Activated T-cell treated with anti-CD3 and anti-CD28 coated beads for 1 hour (primary cell): Measurements from ENCODE around the gene C1QTNF3.
"Not testable (repeated sequence)": the region's sequence is repeated elsewhere in the genome, so short reads cannot be mapped to it uniquely, and the experiment has no call there.

Experiments used
- DNase-seq: peaks from one replicate; pipeline ENCODE4 v3.0.0-alpha.2; 2020; ENCODE audit warnings: low read depth

The C1QTNF3 gene

DNA sequence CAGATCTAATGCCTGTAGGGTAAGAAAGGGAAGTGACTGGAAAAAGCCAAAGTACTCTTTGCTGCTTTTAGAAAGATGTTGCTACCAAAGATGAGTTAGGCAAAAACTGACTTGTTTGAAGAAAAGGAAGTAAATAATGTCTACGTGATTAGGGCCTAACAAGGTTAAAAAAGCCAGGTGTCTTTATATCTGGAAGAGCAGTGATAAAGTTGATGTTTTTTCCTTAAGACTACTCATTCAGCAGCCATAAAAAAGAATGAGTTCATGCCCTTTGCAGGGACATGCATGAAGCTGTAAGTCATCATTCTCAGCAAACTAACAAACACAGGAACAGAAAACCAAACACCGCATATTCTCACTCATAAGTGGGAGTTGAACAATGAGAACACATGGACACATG is 21.7 kb downstream of the C1QTNF3 start:
- no peak for DNase-seq

DNA sequence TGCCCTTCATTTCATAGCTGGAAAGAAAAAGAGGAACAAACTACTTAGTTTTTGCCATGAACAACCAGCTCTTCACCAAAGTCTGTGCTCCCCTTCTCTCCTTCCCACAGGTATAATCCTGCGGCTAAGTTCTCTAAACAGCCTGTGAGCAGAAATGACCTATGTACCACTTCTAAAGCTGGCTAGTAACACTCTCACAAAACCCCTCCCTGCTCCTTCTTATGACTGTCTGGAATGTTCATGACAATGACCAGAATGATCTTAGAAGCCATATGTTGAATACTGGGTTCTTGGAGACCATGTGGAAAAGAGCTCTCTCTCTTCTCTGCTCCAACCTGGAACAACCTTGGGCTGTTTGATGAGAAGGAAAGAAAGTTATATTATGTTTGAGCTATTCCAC is 22.3 kb downstream of the C1QTNF3 start:
- DNase-seq, result no peak

DNA sequence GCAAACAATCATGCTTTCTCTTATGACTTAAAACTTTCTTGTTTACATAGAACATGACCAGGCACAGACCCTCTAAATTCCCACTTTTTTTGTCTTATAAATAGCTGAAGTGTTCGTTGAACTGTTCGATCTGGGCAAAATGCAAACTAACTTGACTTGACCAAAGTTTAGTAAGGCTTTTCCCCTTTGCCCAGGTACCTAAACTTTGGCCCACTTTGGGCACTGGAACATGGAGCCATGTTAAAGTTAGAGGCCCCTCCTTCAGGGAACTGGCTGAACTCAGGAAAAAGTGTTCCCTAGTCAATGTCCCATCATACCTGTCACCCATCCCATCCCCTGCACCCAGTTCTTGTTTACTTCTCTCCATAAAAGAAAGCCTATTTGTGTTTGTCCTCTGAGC is 25.8 kb downstream of the C1QTNF3 start:
- DNase-seq, result no peak

DNA sequence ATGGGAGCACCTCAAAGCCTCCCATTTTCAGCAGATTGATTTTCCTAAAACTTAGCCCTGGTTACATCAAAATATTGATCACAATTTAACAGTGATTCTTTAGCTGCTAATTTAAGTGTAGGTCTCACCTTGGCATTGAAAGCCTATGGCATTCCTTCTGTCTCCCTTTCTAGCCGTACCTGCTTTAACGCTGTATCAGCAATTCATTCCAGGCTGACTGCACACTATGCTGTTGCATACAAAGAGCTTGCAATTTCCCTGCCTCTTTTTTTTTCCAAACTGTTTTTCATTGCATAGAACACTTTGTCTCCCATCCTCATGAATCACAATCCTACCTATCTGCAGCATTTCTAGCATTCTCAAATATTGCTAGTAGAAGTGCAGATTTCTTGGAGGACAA is 26.3 kb downstream of the C1QTNF3 start:
- no peak for DNase-seq

DNA sequence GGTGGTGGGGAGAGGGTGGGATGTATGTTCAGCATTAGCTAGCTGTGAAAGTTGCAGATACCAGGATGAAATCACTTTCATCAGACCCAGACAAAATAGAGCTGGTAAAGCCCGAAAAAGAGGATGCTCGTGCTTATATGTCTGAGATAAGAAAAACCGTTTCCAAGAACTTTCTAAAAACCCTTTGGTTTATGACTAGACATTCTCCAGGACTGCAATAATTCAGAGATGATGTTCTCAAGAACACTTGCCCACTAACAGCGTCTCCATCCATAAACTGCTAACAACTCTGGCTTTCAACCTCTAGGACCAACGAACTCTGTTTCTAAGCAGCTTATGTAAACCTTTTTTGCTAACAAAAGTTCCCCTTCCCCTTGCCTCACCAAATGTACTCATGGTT is 26.8 kb downstream of the C1QTNF3 start:
- no peak for DNase-seq

DNA sequence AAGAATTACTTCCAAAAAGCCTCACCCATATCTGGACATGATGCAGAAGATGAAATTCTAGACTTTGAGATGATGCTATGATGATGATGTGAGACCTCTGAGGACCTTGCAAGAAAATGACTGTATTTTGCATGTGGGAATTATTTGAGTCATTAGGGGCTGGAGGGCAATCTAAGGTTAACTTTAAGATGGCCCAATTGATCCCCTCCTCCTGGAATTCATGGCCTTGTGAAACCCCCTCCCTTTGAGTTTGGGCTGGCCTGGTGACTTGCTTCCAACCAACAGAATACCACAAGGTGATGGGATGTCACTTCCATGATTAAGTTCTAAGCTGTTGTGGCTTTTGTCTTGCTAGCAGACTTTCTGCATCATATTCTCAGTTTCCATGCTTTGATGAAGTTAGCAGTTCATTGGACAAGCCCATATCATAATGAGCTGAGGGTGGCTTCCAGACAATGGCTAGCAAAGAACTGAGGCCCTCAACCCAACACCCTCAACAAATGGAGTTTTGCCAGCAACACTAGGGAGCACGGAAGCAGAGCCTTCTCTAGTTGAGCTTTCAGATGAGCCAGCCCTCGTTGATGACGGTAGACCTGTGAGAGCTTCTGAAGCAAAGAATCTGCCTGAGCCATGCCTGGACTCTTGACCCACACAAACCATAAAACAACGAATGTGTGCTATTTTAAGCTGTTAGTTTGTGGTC is 27.7 kb downstream of the C1QTNF3 start:
- DNase-seq, result no peak

DNA sequence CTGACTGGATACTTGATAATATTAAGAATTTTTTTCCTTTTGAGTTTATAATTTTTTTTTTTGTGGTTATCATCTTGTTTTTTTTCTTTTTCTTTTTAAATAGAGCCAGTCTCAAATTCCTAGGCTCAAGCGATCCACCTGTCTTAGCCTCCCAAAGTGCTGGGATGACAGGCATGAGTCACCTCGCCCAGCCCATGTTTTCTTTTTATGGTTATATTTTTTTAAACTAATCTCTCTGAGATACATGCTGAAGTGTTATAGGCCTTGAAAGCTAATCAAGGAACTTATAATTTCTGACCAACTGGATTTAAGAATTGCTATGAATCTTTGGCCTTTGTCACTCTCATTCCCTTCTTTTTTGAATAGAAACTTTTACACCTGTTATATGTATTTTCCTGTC is 28.4 kb downstream of the C1QTNF3 start:
- no peak for DNase-seq

DNA sequence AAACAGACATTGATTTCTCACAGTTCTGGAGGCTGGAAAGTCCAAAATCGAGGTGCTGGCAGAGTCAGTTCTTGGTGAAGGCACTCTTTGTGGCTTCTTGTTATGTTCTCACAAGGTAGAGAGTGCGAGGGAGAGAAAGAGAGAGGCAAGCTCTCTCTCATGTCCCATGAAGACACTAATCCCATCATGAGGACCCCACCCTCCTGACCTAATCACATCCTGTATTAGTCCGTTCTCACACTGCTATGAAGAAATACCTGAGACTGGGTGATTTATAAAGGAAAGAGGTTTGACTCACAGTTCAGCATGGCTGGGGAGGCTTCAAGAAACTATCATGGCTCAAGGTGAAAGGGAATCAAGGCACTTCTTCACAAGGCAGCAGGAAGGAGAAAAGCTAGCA is 29.5 kb downstream of the C1QTNF3 start:
- no peak for DNase-seq

DNA sequence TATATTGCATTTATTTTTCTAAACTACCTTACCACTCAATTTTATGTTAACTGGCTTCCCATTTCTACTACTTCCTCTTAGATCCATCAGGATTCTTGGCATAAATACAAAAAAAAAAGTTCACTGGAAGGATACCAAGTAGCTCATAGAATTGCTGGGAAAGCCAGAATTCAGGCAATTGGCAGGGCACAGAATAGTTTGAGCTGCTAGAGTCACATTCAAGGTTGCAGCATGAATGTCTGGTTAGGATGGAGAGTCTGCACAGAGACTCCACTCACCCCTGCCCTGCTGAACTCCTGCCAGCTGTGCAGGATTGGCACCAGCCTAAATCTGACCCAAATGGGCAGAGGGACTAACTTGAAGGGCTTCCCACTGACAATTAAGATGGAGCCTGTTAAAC is 30.2 kb downstream of the C1QTNF3 start:
- no peak for DNase-seq

DNA sequence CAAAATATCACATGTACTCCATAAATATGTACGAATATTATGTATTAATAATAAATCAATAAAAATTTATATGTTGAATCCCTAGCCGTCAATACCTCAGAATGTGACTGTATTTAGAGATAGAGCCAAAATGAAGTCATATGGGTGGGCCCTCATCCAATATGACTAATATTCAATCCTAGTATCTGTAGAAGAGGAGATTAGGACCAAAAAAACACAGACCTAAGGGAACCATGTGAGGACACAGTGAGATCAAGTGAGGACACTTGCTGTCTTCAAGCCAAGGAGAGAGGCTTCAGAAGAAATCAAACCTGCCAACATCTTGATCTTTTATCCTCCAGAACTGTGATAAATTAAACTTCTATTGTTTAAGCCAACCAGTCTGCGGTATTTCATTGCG is 31.5 kb downstream of the C1QTNF3 start:
- DNase-seq, result no peak

DNA sequence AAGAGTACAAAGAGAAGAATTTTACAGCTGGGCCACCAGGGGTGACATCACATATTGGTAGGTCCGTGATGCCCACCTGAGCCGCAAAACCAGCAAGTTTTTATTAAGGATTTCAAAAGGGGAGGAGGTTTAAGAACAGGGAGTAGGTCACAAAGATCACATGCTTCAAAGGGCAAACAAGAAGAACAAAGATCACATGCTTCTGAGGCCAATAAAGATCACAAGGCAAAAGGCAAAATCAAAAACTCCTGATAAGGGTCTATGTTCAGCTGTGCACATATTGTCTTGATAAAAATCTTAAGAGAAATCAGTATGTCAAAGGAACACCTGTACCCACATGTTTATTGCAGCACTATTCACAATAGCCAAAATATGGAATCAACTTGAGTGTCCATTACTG is 32.9 kb downstream of the C1QTNF3 start:
- DNase-seq, result not testable (repeated sequence)

DNA sequence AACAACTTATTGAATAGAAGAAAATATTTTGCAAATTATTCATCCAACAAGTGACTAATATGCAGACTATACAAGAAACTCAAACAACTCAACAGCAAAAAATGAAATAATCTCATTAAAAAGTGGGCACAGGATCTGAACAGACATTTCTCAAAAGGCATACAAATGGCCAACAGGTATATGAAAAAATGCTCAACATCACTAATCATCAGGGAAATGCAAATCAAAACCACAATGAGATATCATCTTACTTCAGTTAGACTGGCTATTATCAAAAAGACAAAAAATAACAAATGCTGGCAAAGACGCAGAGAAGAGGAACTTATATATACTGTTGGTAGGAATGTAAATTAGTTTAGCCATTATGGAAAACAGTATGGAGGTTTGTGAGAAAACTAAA is 33.4 kb downstream of the C1QTNF3 start:
- no peak for DNase-seq

DNA sequence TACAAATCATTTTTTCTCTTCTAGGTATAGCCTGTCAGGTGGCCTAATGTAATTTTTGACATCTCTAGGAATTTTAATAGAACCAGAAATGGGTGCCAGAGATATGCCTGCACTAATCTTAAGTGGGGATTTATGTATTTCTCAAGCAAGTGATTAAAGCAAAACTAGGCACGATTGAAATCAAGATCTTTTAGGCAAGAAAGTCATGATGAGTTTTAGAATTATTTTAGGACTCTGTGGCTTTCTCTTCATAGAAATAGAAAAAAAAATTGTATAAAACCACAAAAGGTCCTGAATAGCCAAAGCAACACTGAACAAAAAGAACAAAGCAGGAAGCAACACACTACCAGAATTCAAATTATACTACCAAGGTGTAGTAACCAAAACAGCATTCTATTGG is 34.2 kb downstream of the C1QTNF3 start:
- DNase-seq, result no peak

DNA sequence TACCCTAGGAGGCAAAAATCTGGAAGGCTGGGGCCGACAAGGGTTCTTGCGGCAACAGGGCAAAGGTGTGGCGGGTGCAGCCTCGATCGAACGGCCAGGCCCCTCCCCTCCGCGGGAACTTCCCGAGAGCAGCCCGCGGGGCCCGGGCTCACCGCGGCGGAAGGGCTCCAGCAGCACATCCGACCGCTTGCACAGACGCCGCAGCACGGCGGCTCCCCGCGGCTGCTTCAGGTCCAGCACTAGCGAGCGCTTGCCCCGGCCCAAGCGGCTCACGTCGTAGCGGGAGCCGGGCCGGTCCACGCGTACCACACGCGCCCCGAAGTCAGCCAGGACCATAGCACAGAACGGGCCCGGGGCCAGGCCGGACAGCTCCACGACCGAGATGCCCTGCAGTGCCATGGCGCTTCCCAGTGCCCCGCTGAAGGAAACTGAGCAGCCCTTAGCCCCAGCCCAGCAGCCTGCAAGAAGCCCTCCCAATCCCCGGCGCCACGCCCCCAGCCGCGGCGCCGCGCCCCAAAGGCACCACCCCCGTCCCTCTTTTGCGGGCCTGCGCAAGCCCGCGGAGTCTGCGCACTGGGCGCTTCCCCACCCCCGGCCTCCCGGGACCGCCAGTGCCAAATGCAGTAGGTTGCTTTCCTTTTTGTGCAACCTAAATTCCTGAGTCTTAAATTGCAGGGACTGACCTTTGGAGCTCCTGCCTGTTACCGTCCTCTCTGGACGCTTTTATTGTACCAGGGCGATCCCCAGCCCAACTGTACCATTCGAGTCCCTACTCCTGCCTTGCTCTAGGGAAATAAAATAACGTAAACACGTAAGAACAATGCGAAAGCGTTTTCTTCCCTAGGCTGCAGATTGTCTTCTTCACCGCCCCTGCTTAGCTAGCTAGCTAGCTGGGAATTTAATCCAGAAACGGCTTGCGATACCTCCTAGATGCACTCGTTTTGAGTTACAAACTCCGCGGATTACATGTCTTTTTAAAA is 35.1 kb downstream of the C1QTNF3 start, which contains the start of gene AMACR:
TSS of gene AMACR (minus strand) at position 430 of the 980 bp plus-strand sequence. CDS start at position 399, 31 bp downstream.
- peak; percentile 86 for DNase-seq

DNA sequence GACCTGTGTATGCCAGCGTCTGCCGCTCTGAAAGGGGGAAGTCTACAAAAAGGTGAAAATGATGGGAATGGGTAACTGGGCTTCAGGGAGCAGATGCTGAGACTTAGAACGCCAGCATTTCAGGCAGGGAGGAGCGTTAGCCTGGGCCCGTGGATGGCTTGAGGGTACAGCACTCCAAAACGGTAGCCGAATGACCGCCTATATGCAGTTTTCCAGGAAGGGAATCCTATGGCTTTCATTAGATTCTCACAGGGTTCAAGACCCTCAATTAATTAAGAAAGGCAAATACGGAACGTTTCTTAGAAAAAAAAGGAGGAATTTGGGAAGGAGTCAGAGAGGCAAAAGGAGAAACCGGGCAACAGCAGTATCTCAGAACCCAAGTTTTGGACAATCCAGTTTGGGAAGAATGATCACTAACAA is 35.8 kb downstream of the C1QTNF3 start:
- no peak for DNase-seq

DNA sequence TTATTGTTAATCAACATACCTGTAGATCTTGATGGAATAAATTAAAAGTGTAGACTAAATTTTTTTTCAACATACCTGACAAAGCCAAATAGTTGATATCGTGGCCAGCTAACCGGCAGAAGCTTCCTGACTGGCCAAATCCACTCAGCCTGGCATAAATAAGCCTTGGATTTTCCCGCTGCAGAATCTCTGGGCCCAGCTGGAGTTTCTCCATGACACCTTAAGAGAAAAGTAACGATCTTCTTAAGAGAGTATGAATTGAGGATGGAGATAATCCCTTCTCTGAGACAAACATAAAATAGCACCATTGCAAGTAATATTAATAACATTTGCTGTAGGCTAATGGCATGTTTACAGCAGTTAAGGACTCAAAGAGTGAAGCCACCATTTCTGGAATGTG is 37.3 kb downstream of the C1QTNF3 start:
- DNase-seq, result no peak

DNA sequence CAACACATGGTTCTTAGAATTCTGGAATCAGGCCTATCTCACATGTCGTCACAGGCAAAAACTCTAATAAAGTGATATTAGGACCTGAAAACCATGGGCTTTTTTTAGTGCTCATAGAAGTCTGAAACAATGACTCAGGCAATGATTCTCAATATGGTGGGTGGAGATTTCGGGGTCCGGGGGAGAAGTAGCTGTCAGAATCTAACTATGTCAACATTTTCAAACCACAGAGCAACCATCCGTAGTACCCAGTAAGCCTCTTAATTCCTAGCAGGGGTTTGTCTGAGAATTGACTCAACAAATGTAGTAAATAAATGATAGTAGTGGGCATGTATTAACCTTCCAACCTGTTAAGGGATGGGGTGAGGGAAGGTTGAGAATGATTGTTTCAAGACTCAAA is 37.8 kb downstream of the C1QTNF3 start:
- DNase-seq, result no peak

DNA sequence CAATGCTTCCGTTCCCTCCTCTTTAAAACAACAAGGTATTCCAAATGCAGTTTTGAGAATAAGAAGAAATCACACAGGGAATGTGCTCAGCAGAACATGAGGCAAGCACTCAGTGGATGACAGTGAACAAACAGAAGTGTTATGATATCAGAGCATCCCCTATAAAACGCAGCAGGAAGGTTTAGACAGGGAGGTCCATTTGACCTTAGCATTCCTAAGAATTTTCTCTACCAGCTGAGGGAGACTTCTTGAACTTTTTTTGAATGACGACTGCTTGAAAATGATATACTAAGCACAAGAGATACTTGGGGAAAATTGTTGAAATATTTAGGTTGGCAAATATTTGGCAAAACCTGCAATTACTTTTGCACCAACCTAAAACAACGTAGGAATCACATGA is 39.1 kb downstream of the C1QTNF3 start:
- DNase-seq, result no peak

DNA sequence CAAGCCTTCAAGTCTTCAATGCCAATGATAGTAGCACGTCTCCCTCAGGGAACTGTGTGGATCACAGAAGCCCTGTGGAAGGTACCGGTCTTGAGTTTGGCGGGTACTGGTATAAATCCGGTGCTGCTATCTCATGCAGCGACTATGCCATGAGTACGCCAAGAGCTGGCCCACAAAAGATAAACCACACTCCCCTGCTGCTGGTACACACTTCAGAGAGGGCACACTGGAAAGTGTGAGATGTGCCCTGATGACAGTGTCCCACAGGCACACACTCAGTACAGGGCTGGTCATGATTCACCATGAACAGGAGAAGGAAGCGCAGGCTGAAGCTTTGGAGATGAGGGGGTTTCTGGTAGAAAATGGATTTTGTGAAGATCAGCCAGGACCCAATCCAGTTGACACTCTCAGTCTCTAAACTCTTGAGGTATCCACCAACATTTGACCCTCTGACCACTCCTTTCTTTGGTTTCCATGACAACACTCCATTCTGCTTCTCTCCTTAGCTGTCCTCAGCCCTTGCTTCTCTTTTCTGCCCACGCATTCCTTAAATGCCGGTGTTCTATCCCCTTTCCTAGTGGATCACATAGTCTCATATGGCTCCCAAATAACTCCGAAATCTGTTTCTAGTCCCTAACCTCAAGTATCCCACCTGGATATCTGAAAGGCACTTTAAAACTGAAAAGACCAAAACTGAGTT is 40.2 kb downstream of the C1QTNF3 start:
- no peak for DNase-seq

DNA sequence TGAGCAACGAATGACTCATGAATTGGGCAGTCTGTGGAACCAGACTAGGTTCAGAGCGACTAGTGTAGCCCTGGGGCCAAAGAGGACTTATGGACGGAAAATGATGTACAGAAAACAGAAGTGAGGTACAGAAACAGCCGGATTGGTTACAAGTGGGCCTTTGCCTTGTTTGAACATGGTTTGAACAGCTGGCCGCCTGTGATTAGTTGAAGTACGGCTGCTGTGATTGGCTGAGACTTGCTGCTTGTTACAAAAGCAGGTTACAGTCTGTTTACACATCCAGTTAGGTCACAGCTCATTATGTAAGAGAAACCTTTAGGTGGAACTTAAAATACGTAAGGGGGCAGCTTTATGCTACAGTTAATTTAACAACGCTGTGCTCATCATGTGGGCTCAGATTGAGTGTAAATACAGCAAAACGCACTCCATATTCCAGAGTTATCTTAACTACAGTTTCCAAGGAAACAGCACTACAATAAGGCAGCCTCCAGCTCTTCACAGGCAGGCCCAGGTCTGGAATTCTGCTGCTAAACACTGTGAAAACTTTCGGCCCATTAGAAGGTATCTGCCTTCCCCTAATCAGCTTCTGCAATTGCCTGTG is 41.7 kb downstream of the C1QTNF3 start:
- DNase-seq, result no peak

DNA sequence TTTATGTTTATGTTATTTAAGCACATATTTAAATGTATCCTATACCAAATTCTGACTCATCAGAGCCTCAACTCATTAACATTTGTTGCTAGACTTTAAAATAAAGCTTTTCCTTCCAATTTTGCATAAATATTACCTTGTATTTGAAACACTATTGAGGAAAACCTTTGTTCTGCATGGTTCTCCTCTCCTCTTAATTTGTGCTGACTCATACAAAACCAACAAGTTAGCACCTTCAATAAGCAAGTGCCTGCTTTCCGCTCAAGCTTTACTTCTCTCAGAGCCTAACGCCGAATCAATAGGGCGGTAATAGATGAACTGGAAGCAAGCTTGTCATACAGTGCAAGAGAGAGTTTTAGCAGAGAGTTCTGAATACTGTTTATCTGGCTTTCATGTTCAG is 43.0 kb downstream of the C1QTNF3 start:
- DNase-seq, result no peak

DNA sequence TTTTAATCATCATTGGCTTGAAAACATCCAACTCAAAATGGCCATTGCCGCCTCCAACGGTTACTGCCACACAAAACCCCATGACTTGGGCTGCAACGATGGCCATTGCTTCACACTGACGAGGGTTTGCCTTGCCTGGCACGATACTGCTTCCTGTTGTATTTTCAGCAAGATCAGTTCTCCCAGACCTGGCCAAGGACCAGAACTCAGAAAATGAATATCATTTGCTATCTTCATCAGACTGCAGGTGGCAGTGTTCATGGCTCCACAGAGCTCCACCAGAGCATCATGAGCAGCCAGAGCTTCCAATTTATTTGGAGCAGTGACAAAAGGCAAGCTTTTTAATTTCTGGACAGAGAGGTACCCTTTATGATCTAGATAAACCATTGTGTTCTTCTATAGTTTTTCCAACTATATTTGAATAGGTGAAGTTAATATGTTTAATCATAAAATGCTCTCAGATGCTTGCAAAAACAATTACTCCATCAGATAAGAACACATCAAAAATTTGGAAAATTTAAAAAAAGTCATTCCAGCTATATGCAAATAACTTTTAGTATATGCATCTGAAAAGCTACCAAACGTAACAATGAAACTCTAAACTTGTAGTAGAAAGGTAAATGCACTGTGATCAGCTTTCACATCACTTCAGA is 45.6 kb downstream of the C1QTNF3 start:
- DNase-seq, result no peak
